GM23338 (cell line): ENCODE results near the gene GATA5. TPM values are rescaled to one million over a fixed set of nuclear protein-coding genes. Genes with fewer than 3 reads are reported as not detected.

ENCODE experiments used
- ATAC-seq: fragments of 200-7000 bp; cut with Tn5 transposase; 3 replicates; pipeline ENCODE4 v1.9.1; 2020
- DNase-seq: peaks from one replicate; pipeline ENCODE4 v3.0.0-alpha.2; 2015; ENCODE audit warnings: low spot score
- H2AFZ ChIP-seq: fragments of 200-600 bp; sonication (generic); 2 replicates; pipeline ENCODE4 v1.8.0; 2016; ENCODE audit warnings: antibody characterized with exemption, mild to moderate bottlenecking, moderate library complexity
- H3F3A ChIP-seq: fragments of 200-600 bp; sonication (generic); replicated peaks from 2 replicates; pipeline ENCODE4 v1.8.0; 2017; ENCODE audit warnings: antibody characterized with exemption, mixed run types, low read depth
- H3K27ac ChIP-seq: fragments of 200-600 bp; sonication (generic); 2 replicates; pipeline ENCODE4 v1.6.1; 2016; ENCODE audit warnings: low read depth
- H3K27me3 ChIP-seq: fragments of 200-600 bp; sonication (generic); 2 replicates; pipeline ENCODE4 v1.8.0; 2016; ENCODE audit warnings: mild to moderate bottlenecking, mixed run types, moderate library complexity; ENCODE audit not compliant: insufficient read depth
- H3K36me3 ChIP-seq: fragments of 200-600 bp; sonication (generic); 2 replicates; pipeline ENCODE4 v1.8.0; 2016; ENCODE audit warnings: mild to moderate bottlenecking; ENCODE audit not compliant: insufficient read depth
- H3K4me1 ChIP-seq: fragments of 200-600 bp; sonication (generic); 2 replicates; pipeline ENCODE4 v1.8.0; 2016; ENCODE audit warnings: mild to moderate bottlenecking, moderate library complexity; ENCODE audit not compliant: insufficient read depth
- H3K4me2 ChIP-seq: fragments of 200-600 bp; sonication (generic); 2 replicates; pipeline ENCODE4 v1.7.1; 2017; ENCODE audit warnings: mixed run types
- H3K4me3 ChIP-seq: fragments of 200-600 bp; sonication (generic); 2 replicates; pipeline ENCODE4 v1.6.1; 2016; ENCODE audit warnings: mixed run types
- H3K79me2 ChIP-seq: fragments of 200-600 bp; sonication (generic); replicated peaks from 2 replicates; pipeline ENCODE4 v1.8.0; 2017; ENCODE audit warnings: mild to moderate bottlenecking; ENCODE audit not compliant: insufficient read depth
- H3K9me2 ChIP-seq: fragments of 200-600 bp; sonication (generic); 2 replicates; pipeline ENCODE4 v1.8.0; 2017; ENCODE audit not compliant: insufficient read depth
- H4K20me1 ChIP-seq: fragments of 200-600 bp; sonication (generic); replicated peaks from 2 replicates; pipeline ENCODE4 v1.8.0; 2017; ENCODE audit warnings: mild to moderate bottlenecking; ENCODE audit not compliant: insufficient read depth
- H3K27ac Mint-ChIP-seq: 2 replicates; pipeline ENCODE4 v1.8.0; 2020; ENCODE audit warnings: inconsistent platforms, mild to moderate bottlenecking, moderate library complexity, mixed read lengths
- H3K27me3 Mint-ChIP-seq: 3 replicates; pipeline ENCODE4 v1.8.0; 2022; ENCODE audit warnings: low read depth, mild to moderate bottlenecking, moderate library complexity, mixed read lengths, inconsistent platforms; ENCODE audit not compliant: insufficient read depth, poor library complexity
- H3K36me3 Mint-ChIP-seq: 3 replicates; pipeline ENCODE4 v1.8.0; 2021; ENCODE audit warnings: low read depth, mild to moderate bottlenecking, inconsistent platforms, moderate library complexity, mixed read lengths
- H3K4me1 Mint-ChIP-seq: 3 replicates; pipeline ENCODE4 v1.8.0; 2020; ENCODE audit warnings: mild to moderate bottlenecking, inconsistent platforms, mixed read lengths
- H3K4me3 Mint-ChIP-seq: 3 replicates; pipeline ENCODE4 v1.8.0; 2021; ENCODE audit warnings: moderate library complexity, mild to moderate bottlenecking, inconsistent platforms, mixed read lengths
- H3K9me3 Mint-ChIP-seq: 3 replicates; pipeline ENCODE4 v1.8.0; 2020; ENCODE audit warnings: moderate library complexity, mild to moderate bottlenecking, inconsistent platforms, mixed read lengths
- CREB1 ChIP-seq: fragments of 250-450 bp; sonication (Bioruptor Pico); IDR thresholded peaks from 2 replicates; pipeline ENCODE4 v1.5.0; 2020; ENCODE audit warnings: low read depth, mild to moderate bottlenecking, moderate library complexity
- CTCF ChIP-seq, 2 experiments: fragments of 200-600 bp in 1 of 2; sonication (generic) in 1 of 2; conservative IDR thresholded peaks; 2 replicates each; pipeline versions ENCODE4 v1.5.1 to v1.6.1; 2016 to 2017; ENCODE audit warnings: antibody characterized with exemption in 2 of 2, low read depth in 2 of 2, mild to moderate bottlenecking in 2 of 2, moderate library complexity in 1 of 2
- ETS1 ChIP-seq: IDR thresholded peaks from 2 replicates; pipeline ENCODE4 v1.6.1; 2016; ENCODE audit warnings: antibody characterized with exemption
- EZH2 ChIP-seq: fragments of 200-600 bp; sonication (generic); IDR thresholded peaks from one replicate; pipeline ENCODE4 v1.8.0; 2017; ENCODE audit warnings: antibody characterized with exemption, mild to moderate bottlenecking, low read depth; ENCODE audit not compliant: unreplicated experiment
- JUNB ChIP-seq: IDR thresholded peaks from one replicate; pipeline ENCODE4 v1.6.1; 2016; ENCODE audit warnings: antibody characterized with exemption; ENCODE audit not compliant: unreplicated experiment
- NANOG ChIP-seq: IDR thresholded peaks from 2 replicates; pipeline ENCODE4 v1.6.1; 2016; ENCODE audit warnings: antibody characterized with exemption, borderline replicate concordance
- POLR2AphosphoS5 ChIP-seq: IDR thresholded peaks from 2 replicates; pipeline ENCODE4 v1.6.1; 2016; ENCODE audit warnings: antibody characterized with exemption, low read depth
- STAT1 ChIP-seq: IDR thresholded peaks from one replicate; pipeline ENCODE4 v1.6.1; 2016; ENCODE audit warnings: antibody characterized with exemption; ENCODE audit not compliant: unreplicated experiment
- ZNF114 ChIP-seq: fragments of 250-450 bp; sonication (Bioruptor Pico); IDR thresholded peaks from 2 replicates; pipeline ENCODE4 v1.5.0; 2020; ENCODE audit warnings: mild to moderate bottlenecking, moderate library complexity
- ZNF331 ChIP-seq: fragments of 250-450 bp; sonication (Bioruptor Pico); IDR thresholded peaks from 2 replicates; pipeline ENCODE4 v1.5.0; 2020; ENCODE audit warnings: low read depth, mild to moderate bottlenecking, moderate library complexity
- ZNF462 ChIP-seq: fragments of 250-450 bp; sonication (Bioruptor Pico); IDR thresholded peaks from 2 replicates; pipeline ENCODE4 v1.5.0; 2020; ENCODE audit warnings: mild to moderate bottlenecking, moderate library complexity
- polyA plus RNA-seq: library from polyadenylated mRNA; unstranded; fragments of >200 nt; fragmentation: Nextera tagmentation; extraction: Ambion mirVana; gene quantifications from 2 replicates; pipeline ENCODE4 v1.2.1, GENCODE V29; 2016
- total RNA-seq: library from RNA; depleted of rRNA; stranded (reverse); fragments of >200 nt; shearing (Covaris generic); gene quantifications from 2 replicates; pipeline ENCODE4 v1.2.3, GENCODE V29; 2014
- TF ChIP-seq, protein P1 (sequence below): IDR thresholded peaks from one replicate; pipeline ENCODE4 v1.6.1; 2018; ENCODE audit warnings: antibody characterized with exemption; ENCODE audit not compliant: unreplicated experiment

Gene GATA5
- total and polyA plus RNA-seq, 2 experiments from 2014 or later: 0.60 to 0.73 TPM

- TF ChIP-seq ETS1: no peak
Observed at GRCh38 chr20:62463651-62464424, 12.0 kb downstream of the GATA5 start (continued).

GRCh38 chr20:62462976-62463592 is 12.7 kb downstream of the GATA5 start:
- DNase-seq: no peak
- Histone ChIP-seq H3K27me3 (no peaks in the 10 kb centered on the region), H2AFZ (no peak overlapping the region), H3K4me3 (no peak overlapping the region), H3K4me1 (no peaks in the 10 kb centered on the region), H3K27ac (no peak overlapping the region), H3K4me2 (no peak overlapping the region), H3K36me3 (no peaks in the 10 kb centered on the region), H3K79me2 (no peaks in the 10 kb centered on the region), H3F3A (no peaks in the 10 kb centered on the region), H3K9me2 (no peaks in the 10 kb centered on the region), H4K20me1 (no peaks in the 10 kb centered on the region)
- no peak overlapping the region for H3K4me3 Mint-ChIP-seq
- no peaks in the 10 kb centered on the region for H3K36me3 Mint-ChIP-seq
- H3K27me3 Mint-ChIP-seq: peaks cover 8% of the 10 kb centered on the region
- ATAC-seq: no peak
- H3K27ac Mint-ChIP-seq: no peak overlapping the region
- H3K9me3 Mint-ChIP-seq: no peaks in the 10 kb centered on the region
- H3K4me1 Mint-ChIP-seq: peaks cover 4% of the 10 kb centered on the region; the same call in 2 of the 3 replicates
- TF ChIP-seq ZNF331 (CRISPR knock-in tag) (no peak), JUNB (no peak), EZH2 (no peak), POLR2AphosphoS5 (no peak), STAT1 (no peak), ZNF462 (CRISPR knock-in tag) (no peak), CREB1 (CRISPR knock-in tag) (no peak), NANOG (no peak), CTCF (conservative IDR thresholded peaks at IDR 0.05; ENCODE audit: low read depth in 2 of 2) (no peak), ZNF114 (CRISPR knock-in tag) (no peak)
- TF ChIP-seq, protein P1, sequence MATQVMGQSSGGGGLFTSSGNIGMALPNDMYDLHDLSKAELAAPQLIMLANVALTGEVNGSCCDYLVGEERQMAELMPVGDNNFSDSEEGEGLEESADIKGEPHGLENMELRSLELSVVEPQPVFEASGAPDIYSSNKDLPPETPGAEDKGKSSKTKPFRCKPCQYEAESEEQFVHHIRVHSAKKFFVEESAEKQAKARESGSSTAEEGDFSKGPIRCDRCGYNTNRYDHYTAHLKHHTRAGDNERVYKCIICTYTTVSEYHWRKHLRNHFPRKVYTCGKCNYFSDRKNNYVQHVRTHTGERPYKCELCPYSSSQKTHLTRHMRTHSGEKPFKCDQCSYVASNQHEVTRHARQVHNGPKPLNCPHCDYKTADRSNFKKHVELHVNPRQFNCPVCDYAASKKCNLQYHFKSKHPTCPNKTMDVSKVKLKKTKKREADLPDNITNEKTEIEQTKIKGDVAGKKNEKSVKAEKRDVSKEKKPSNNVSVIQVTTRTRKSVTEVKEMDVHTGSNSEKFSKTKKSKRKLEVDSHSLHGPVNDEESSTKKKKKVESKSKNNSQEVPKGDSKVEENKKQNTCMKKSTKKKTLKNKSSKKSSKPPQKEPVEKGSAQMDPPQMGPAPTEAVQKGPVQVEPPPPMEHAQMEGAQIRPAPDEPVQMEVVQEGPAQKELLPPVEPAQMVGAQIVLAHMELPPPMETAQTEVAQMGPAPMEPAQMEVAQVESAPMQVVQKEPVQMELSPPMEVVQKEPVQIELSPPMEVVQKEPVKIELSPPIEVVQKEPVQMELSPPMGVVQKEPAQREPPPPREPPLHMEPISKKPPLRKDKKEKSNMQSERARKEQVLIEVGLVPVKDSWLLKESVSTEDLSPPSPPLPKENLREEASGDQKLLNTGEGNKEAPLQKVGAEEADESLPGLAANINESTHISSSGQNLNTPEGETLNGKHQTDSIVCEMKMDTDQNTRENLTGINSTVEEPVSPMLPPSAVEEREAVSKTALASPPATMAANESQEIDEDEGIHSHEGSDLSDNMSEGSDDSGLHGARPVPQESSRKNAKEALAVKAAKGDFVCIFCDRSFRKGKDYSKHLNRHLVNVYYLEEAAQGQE: no peak
